SH-SY5Y (cell line): ENCODE data around the gene SPAG9.

Source experiments
- GATA2 ChIP-seq: IDR thresholded peaks from 2 replicates; pipeline ENCODE4 v1.6.1; 2011; ENCODE audit warnings: mild to moderate bottlenecking, low read depth, low read length
- GATA3 ChIP-seq: IDR thresholded peaks from 2 replicates; pipeline ENCODE4 v1.6.1; 2011; ENCODE audit warnings: low read depth, mild to moderate bottlenecking, low read length, moderate library complexity

Gene SPAG9

DNA sequence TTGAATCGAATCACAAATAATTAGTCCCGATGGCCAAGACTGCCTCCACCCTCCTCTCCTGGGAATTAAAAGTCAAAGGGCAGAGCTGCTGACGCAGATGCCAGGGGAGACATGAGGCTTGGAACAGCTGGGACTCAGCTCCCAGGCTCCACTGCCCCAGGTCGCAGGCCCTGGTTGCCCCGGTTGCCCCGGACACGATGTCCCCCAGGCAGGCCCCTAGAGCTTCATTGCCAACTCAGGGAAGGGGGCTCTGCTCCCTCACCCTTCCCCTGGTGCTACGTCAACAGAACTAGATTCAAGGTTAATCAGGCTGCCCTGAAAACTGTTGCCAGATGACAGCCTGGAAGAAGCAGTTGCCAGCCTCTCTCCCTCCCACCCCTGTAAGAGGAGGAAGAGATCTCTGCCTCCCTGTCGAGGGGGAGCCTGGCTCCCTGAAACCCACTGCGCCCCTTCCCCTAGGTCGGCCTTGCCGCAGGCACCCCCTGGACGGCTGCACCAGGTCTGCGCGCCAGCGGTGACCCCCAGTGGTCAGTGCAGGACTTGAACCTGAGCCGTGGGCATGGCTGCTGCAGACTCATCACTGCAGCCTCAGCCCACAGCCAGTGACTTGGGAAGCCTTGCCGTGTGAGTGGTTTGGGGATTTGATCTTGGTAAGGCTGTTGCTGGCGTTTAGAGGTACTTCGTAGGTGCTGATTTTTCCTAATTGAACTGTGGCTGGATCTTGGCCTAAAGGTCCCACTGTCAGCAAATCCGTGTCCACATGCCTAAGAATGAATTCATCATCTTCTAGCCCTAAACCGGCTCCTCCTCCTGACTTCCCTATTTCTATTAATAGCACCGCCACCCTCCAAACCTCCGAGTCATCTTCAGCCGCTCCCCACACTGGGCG is 170.4 kb downstream of the SPAG9 start:
- no peak for TF ChIP-seq GATA3
- TF ChIP-seq GATA2 = no peak

DNA sequence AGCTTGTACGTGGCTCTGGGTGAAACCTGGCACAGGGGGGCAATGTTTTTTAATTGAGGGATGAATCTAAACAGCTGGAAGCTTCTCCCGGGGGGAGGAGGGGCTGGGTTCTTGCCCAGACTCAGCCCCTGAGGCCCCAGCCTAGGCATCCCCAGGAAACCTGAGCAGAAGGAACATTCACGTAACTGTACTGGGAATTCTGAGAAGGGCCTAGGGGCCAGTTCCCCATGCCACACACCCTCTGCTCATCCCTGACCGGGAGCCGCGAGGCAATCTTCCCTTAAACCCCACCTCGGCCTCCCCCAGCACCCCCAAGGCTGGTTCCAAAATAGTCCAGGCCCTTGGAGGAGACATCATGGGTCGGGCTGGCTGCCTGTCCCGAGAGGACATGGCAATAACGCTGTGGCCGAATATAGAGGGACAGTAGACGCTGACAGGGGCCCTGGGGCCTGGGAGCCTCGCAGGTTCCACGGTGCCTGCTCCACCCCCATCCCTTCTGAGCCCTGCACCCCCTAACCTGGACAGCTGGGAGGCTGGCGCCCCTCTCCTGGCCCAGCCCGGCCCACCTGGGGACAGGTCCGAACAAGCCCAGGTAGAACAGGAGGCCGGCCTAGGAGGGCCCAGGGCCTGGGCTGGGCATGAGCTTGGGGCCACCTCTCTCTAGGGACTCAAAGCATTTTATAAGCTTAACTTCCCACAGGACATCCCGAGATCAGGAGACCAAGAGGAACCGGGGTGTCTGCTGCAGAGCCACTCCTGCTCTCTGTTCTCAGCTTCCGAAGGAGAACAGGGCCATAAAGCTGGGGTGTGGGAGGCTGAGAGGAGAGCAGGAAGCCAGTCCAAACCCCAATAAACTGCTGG is 171.3 kb downstream of the SPAG9 start:
- TF ChIP-seq GATA2 (no peak), GATA3 (no peak)

DNA sequence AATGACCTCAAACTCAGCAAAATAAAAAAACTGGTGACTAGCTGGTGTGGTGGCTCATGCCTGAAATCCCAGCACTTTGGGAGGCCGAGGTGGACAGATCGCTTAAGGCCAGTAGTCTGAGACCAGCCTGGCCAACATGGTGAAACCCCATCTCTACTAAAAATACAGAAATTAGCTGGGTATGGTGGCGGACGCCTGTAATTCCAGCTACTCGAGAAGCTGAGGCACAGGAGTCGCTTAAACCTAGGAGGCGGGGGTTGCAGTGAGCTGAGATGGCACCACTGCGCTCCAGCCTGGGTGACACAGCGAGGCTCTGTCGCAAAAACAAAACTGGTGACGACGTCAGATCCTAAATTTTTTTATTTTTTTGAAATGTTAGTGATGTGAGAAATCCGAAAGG is 172.0 kb downstream of the SPAG9 start:
- no peak for TF ChIP-seq GATA2
- no peak for TF ChIP-seq GATA3

DNA sequence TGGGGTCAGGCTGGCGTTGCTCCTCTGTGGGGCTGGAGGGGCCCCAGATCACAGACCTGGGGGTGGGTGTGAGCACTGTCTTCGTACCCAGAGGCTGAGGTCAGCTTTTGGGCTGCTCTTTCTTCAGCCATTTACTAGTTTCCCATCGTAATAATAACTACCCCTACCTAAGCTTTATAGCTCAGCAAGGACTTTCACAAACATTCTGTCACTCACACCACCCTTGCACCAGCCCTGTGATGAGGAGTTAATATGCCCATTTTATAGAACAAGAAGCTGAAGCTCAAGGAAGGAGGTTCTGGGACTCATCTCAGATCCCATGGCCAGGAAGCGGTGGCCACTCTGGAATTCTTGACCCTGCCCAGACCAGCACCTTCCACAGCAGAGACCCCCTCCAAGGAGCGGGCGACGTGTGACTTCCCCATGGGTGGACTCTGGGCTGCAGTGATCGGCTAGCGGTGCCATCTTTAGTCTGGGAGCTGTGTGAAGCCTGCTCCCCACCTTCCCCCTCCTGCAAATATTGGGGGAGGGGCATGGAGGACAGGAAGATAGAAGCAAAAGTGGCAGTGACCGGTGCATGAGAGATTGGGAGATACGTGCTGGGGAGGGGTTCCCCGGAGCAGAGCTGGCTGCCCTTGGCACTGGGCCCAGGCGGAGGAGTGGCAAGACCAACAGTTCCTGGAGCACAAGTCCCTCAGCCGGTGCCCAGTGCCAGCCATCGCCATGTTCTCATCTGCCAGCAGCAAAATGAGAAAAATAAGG is 172.7 kb downstream of the SPAG9 start:
- TF ChIP-seq GATA3 = no peak
- TF ChIP-seq GATA2 = peak; percentile 100

DNA sequence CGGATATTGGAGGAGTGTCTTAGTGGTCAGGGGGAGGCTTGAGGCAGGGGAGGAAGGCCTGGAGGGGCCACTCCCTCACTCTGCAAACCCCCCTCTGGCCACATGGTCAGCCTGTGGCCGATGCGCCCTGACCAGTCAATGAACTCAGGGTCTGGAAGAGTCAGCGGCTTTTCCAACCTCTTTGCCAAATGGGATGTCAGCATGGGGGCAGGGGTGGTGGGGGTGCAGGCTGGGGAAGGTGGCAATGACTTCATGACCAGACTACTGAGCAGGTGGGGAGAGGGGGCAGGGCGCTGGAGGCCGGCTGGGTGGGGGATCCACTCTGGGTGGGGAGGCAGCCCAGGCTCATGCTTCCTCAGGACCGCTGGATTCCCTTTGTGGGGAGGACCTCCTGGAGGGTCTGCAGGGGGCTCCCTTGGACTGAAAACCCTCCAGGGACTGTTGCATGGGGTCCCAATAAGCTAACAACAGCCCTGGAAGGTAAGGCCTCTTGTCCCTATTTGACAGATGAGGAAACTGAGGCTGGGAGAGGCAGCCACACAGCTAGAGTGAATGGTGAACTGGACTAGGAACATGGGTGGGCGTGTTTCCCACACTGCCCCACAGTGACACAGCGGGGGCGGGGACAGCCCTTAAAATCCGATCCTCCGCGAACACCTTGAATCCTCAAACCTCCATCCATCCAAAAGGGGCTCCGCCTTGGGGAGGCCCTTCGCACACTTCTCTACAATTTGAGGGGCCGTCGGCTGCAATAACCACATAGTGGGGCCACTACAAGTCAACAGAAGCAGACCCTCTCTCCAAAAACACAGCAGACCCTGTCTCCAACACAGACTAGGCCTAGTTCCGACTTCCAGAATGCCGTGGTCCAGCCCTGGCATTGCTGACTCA is 173.5 kb downstream of the SPAG9 start:
- TF ChIP-seq GATA2 (no peak), GATA3 (no peak)

DNA sequence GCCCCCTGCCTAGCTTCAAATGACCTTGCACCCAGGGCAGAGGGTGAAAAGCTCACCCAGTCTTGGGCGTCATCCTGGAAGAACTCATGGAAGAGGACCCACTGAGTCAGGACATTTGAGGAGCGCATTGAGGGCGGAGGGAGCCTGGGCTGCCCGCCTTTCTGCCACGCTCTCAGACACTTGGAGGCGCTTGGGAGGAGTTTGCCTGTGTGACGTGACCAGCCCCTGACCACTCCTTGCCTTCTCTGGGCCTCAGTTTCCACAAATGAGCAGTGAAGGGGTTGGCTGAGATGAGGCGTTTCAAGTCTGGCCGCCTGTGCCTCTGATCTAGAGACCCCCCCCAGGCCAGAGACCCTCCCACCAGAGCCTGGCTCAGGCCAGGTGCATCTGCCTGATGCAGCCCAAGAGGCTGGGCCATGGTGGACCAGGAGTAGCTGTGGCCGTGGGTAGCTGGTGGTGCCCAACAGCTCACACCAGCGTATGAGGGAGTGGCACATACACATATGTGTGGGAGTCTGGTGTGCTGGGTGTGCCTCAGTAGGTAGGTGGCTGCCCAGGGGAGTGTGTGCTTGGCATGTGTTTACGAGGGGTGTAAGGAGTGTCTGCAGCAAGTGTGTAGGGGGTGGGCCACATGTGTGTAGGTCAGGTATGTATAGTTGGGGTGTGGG is 174.3 kb downstream of the SPAG9 start:
- TF ChIP-seq GATA2 = no peak
- no peak for TF ChIP-seq GATA3

DNA sequence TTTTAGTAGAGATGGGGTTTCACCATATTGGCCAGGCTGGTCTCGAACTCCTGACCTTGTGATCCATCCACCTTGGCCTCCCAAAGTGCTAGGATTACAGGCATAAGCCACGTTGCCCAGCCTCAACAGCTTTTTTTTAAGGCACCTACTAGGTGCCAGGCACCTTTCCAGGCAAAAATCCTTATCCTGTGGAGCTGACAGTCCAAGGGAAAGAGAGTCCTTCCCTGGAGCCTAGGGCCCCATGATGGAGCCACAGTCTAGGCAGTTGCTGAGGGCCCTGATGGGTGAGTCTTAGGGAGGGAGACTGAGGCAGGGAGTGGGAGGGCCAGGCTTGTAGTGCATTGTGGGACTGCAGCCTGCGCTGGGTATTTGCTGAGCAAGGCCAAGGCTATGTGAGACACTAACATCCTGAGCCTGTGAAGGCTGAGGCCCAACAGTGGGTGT is 174.9 kb downstream of the SPAG9 start:
- TF ChIP-seq GATA2 (no peak), GATA3 (no peak)

DNA sequence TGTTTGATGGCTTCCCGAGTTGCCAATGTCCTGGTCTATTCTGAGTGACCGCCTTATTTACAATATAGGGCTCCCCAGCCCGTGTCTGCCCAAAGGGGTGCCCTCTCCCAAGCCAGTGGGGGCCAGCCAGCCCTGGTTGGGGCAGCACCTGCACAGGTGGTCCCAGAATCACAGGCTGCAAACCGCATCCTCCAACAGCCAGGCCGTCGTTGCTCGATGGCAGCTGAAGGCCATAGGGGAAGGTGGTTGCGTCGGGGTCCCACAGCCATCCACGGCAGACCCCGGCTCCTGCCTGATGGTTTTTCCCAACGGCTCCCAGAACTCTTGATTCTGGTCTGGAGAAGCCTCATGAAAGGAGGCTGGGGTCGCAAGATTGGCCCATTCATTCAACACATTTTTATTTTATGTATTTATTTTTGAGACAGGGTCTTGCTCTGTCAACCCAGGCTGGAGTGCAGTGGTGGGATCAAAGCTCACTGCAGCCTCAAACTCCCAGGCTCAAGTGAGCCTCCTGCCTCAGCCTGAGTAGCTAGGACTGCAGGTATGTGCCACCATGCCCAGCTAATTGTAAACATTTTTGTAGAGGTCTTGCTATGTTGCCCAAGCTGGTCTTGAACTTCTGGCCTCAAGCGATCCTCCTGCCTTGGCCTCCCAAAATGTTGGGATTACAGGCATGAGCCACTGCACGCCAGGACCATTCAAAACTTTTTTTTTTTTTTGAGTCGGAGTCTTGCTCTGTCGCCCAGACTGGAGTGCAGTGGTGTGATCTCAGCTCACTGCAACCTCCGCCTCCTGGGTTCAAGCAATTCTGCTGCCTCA is 175.6 kb downstream of the SPAG9 start:
- TF ChIP-seq GATA2 (no peak), GATA3 (no peak)

DNA sequence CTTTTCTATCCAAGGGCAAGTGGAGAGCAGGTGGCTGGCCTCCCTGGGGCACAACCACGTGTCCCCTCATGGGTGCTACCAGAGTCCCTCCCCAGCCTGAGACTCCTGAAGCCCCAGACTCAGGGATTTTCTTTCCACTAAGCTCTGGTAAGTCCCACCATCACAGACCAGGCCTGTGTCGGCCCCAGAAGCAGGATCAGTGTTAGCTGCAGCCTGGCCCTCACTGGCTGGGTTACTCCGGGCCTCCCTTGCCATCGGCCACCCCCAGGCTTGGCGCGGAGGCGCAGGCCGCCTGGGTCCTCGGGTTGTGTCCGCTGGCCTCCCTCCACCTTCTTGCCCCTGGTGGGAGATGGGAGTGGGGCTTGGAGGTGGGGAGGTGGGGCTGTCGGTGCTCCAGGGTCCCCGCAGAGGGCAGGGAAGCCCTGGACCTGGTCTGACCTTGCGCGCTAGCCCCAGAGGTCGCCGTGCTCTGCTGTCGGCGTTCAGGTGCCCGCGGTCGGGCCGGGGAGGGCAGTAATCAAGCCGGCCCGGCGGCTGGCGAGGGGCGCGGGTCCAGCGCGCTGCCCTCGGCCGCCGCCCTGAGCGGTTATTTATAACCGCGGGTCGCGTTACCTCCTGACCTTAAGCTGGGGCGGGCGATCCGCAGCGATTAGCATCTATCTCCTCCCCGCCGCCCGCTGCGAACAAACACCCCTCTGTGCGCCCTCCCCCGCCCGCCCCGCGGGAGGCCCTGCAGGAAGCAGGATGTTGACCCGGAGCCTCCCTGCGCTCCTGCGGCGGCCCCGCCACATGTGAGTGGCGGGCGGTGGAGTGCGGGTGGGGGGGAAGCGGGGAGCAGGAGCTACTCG is 176.4 kb downstream of the SPAG9 start:
- peak; percentile 70 for TF ChIP-seq GATA2
- TF ChIP-seq GATA3 = no peak

DNA sequence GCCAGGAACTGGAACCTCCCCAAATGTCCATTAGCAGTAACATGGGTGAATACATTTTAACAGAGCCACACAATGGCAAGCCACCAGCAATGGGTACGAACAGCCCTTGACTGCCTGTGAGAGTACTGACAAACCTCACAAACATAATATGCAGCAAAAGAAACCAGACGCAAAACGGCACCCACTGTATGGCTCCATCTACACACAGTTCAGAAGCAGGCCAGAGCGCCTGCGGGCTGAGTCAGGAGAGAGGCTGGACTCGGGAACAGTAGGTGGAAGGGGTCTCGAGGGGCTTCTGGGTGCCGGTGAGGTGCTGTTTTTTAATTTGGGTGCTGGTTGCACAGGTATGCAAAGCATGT is 177.1 kb downstream of the SPAG9 start:
- TF ChIP-seq GATA3 = no peak
- no peak for TF ChIP-seq GATA2

DNA sequence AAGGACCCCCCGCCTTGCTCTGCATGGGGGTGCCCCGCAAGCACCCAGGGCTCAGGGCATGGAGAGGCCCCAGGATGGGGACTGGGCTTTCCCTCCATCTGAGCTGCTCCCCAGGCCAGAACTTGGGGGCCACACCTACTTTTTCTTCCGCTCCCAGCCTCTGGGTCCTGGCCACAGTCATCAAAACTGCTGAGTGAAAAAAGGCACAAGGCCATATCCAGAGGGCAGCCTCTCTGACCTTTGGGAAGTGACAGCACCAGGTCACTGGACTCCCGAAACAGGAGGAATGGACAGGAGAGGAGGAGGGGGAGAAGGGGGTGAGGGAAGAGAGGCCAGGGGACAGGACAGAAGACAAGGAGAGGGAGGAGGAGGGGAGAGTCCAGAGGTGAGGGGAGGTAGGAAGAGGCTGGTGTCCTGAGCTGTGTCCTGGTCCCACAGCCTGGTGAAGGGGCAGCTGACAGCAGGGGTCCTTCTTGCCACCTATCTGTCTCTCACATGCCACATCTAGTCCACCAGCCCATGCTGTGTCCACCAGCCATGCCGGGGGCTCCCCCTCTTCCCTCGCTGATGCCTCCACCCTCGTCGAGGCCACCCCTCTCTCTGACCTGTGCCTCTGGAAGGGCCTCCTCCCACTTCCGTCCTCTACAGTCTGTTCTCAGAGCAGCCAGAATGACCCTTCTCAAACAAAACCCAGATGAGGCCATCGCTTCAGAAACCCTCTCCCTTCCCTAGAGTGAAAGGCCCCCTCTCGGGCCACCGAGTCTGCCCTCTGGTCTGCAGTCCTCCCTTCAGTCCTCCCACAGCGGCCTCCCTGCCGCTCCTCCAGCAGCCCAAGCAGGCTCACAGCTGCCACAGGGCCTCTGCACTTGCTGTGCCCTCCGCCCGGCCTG is 180.6 kb downstream of the SPAG9 start:
- TF ChIP-seq GATA2 (no peak), GATA3 (no peak)
